GM12865 (cell line): Measurements from ENCODE around the gene TMPRSS13.

Source experiments
- DNase-seq: peaks from one replicate; pipeline ENCODE4 v3.0.0; 2010; ENCODE audit warnings: low read depth
- H3K4me3 ChIP-seq: 2 replicates; pipeline ENCODE4 v1.5.1; 2011; ENCODE audit warnings: mild to moderate bottlenecking, low read depth, low read length, control low read depth
- TF ChIP-seq, protein P1 (sequence below): IDR thresholded peaks from 2 replicates; pipeline ENCODE4 v1.5.1; 2011; ENCODE audit warnings: low read length, control low read depth, low read depth, inconsistent platforms; ENCODE audit not compliant: insufficient read depth; ENCODE audit errors: missing control alignments

The TMPRSS13 gene

DNA sequence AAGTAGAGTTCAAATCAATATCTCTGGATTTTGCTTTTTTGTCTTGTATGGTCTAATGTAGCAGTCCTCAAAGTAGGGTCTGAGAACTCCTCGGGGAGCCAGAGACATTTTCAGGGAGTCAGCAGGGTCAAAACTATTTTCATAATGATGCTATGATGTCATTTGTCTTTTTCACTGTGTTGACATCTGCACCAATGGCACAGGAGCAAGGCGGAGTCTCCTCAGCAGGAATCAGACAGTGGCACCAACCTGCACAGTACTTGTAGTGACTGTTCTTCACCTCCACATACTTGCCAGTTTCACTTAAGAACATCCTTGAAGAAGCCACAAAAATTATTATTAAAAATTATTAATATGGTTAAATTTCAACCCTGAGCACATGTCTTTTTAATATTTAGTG, 37.8 kb downstream of the TMPRSS13 start:
- TF ChIP-seq, protein P1, sequence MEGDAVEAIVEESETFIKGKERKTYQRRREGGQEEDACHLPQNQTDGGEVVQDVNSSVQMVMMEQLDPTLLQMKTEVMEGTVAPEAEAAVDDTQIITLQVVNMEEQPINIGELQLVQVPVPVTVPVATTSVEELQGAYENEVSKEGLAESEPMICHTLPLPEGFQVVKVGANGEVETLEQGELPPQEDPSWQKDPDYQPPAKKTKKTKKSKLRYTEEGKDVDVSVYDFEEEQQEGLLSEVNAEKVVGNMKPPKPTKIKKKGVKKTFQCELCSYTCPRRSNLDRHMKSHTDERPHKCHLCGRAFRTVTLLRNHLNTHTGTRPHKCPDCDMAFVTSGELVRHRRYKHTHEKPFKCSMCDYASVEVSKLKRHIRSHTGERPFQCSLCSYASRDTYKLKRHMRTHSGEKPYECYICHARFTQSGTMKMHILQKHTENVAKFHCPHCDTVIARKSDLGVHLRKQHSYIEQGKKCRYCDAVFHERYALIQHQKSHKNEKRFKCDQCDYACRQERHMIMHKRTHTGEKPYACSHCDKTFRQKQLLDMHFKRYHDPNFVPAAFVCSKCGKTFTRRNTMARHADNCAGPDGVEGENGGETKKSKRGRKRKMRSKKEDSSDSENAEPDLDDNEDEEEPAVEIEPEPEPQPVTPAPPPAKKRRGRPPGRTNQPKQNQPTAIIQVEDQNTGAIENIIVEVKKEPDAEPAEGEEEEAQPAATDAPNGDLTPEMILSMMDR, result no peak
- no peak for DNase-seq
- H3K4me3 ChIP-seq, result no peak overlapping the region

DNA sequence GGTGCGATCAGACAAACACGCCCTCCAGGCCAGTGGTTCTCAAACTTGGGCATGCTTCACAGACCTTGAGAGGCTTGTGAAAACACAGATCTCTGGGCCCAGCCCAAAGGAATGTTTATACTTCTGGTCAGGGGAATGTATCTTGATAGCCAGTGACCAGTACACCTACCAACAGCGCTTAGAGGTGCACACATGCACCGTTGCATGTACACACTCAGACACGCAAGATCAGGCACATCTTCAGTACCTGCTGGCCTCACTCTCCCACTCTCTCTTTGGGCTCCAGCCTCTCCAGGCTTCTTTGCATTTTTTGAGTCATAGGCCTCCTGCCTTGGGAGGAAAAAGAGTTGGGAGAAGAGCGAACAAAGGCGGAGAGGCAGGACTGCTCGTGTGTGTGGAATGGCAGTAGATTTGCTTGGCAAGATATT, 41.0 kb downstream of the TMPRSS13 start:
- TF ChIP-seq, protein P1, result no peak
- H3K4me3 ChIP-seq, result no peak overlapping the region
- DNase-seq, result no peak

DNA sequence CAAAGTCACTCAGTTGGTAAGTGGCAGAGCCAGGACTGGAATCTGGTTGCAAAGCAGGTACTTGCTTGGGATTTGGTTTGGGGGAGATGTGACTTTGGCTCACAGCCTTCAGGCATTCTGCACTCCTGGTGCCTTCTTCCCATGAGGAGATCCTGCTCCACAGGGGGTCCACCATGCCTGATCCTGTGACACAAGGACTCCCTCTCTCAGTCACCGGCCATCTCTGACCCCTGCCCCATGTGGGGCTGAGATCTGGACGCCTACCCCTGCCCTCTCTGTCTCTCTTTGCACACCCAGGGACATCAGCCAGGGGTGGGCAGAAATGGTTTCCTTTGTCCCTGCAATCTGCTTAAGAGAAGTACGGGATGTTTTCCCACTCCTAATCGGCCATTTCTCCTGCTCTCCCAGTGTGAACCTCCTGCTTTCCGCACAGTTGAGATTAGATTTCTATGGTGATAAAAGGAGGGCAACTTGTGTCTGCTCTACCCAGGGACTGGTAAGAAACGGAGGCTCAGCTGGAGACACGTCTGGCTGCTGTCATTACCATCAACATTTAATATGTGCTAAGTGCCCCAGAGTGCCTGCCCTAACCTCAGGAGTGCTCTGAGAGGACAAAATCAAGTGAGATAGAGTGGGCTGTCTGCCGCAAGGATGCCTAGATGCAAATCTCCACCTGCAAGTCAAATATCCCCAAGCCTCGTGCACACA, 41.6 kb downstream of the TMPRSS13 start:
- TF ChIP-seq, protein P1, result no peak
- no peak for DNase-seq
- H3K4me3 ChIP-seq, result no peak overlapping the region

DNA sequence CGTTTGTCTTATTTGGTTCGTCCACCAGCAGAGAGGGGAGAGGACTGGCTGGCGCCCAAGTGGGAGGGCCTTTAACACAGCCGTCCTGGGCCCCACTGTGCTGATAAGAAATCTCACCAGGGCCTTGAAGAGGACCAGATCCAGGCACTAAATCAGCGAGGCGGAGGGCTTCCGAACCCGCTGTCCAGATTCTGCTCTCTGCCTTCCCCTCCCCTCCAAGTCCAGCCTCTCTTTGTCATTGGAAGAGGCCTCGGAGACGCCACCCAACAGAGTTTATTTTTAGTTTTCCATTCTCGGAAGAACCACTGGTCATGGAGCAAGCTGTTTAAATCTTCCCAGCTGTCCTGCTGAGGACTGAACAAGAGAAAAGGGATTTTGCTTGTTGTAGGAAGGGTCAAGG, 43.4 kb downstream of the TMPRSS13 start:
- DNase-seq, result no peak
- no peak overlapping the region for H3K4me3 ChIP-seq
- TF ChIP-seq, protein P1, result no peak

DNA sequence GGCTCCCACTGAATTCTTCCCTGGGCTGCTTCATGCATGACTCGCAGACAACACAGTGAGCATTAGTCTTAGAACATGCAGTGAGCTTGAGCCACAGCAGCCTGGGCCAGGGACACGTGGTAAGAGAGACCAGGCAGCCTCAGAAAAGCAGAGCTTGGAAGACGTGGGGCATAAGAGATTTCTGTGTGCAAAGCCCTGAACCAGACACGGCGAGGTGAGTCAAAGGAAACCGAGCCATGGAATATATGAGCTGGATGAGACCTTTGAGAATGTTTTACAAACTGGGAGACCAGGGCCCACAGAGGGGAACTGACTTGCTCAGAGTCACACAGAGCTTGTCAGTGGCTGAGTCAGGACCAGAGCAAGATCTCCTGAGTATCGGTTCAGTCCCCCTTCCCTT, 44.2 kb downstream of the TMPRSS13 start:
- TF ChIP-seq, protein P1, result no peak
- no peak overlapping the region for H3K4me3 ChIP-seq
- no peak for DNase-seq

DNA sequence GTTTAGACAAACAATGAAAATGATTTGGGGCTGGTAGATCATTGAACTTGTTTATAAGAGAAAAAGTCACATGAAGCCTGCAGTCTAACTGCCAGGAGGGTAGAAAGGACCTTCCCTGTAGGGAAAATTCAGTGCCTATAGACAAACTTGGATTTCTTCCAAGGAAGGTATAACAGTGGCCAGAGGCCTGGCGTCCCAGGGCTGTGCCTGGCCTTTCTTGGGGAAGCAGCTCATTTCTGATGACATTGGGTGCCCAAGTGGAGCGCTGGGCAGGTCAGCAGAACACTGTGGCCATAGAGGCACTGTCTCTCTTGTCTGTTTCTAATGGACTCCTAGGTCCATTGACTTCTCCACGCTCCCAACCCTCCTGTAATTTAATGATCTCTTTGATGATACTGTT, 46.1 kb downstream of the TMPRSS13 start:
- TF ChIP-seq, protein P1, result no peak
- no peak for DNase-seq
- no peak overlapping the region for H3K4me3 ChIP-seq
